ENCODE results near the gene SLFN5. TPM values are rescaled to one million over a fixed set of nuclear protein-coding genes. Genes with fewer than 3 reads are reported as not detected.
"Not testable (repeated sequence)": the region's sequence is repeated elsewhere in the genome, so short reads cannot be mapped to it uniquely, and the experiment has no call there.

Gene SLFN5
- total RNA-seq, 1 donor from 2014 or later: 11.4 TPM

GRCh38 chr17:35278876-35279275 is 36.0 kb downstream of the SLFN5 start:
- intact Hi-C loops (cut with DNase I); DNase-seq; ATAC-seq (ENCODE audit: poor library complexity): not testable (repeated sequence)

GRCh38 chr17:35283767-35284166 is 40.9 kb downstream of the SLFN5 start:
- intact Hi-C loops (cut with DNase I): no loop called here
- ATAC-seq (ENCODE audit: poor library complexity) (no peak), DNase-seq (no peak)

GRCh38 chr17:35284955-35285354 is 42.1 kb downstream of the SLFN5 start:
- ATAC-seq (ENCODE audit: poor library complexity) (no peak), DNase-seq (no peak)
- intact Hi-C loops (cut with DNase I): no loop called here

- intact Hi-C loops (cut with DNase I): no loop called here
- DNase-seq: no peak
- ATAC-seq (ENCODE audit: poor library complexity): no peak
These were observed 43.4 kb downstream of the SLFN5 start for GRCh38 chr17:35286120-35286781.

GRCh38 chr17:35287286-35287811 is 44.5 kb downstream of the SLFN5 start:
- DNase-seq (no peak), ATAC-seq (ENCODE audit: poor library complexity) (no peak)
- intact Hi-C loops (cut with DNase I): no loop called here

GRCh38 chr17:35289222-35289621 is 46.4 kb downstream of the SLFN5 start:
- intact Hi-C loops (cut with DNase I): no loop called here
- ATAC-seq (ENCODE audit: poor library complexity): no peak
- no peak for DNase-seq

- intact Hi-C loops (cut with DNase I): no loop called here
- ATAC-seq (ENCODE audit: poor library complexity) (no peak), DNase-seq (no peak)
These were observed 48.9 kb downstream of the SLFN5 start for GRCh38 chr17:35291802-35292201.

GRCh38 chr17:35293151-35293847 is 50.4 kb downstream of the SLFN5 start:
- intact Hi-C loops (cut with DNase I): no loop called here
- DNase-seq (no peak), ATAC-seq (ENCODE audit: poor library complexity) (no peak)

- no peak for ATAC-seq (ENCODE audit: poor library complexity)
- intact Hi-C loops (cut with DNase I): no loop called here
- DNase-seq: no peak
These were observed 51.9 kb downstream of the SLFN5 start for GRCh38 chr17:35294756-35295155.

- intact Hi-C loops (cut with DNase I): no loop called here
- no peak for DNase-seq
- no peak for ATAC-seq (ENCODE audit: poor library complexity)
These were observed 52.8 kb downstream of the SLFN5 start for GRCh38 chr17:35295686-35296085.

GRCh38 chr17:35297666-35298065 is 54.8 kb downstream of the SLFN5 start:
- no peak for DNase-seq
- intact Hi-C loops (cut with DNase I): no loop called here
- no peak for ATAC-seq (ENCODE audit: poor library complexity)

- intact Hi-C loops (cut with DNase I): no loop called here
- ATAC-seq (ENCODE audit: poor library complexity) (no peak), DNase-seq (no peak)
These were observed 55.8 kb downstream of the SLFN5 start for GRCh38 chr17:35298639-35299038.

GRCh38 chr17:35299135-35299534 is 56.3 kb downstream of the SLFN5 start:
- ATAC-seq (ENCODE audit: poor library complexity) (no peak), DNase-seq (no peak)
- intact Hi-C loops (cut with DNase I): no loop called here

GRCh38 chr17:35309345-35309744 is 66.5 kb downstream of the SLFN5 start:
- intact Hi-C loops (cut with DNase I); ATAC-seq (ENCODE audit: poor library complexity): not testable (repeated sequence)

GRCh38 chr17:35312346-35312745 is 69.5 kb downstream of the SLFN5 start:
- intact Hi-C loops (cut with DNase I): loop anchor here (2.0 to 10.0 kb wide), 2 partner anchors 52 to 220 kb away; no protein-coding TSS in a partner anchor
- no peak for DNase-seq
- no peak for ATAC-seq (ENCODE audit: poor library complexity)

More at GRCh38 chr17:35309345-35309744, 66.5 kb downstream of the SLFN5 start:
- not testable (repeated sequence) for DNase-seq

- peak; percentile 94 for ATAC-seq (ENCODE audit: poor library complexity)
- intact Hi-C loops (cut with DNase I): loop anchor here (2.0 to 10.0 kb wide), 2 partner anchors 52 to 220 kb away; no protein-coding TSS in a partner anchor
- peak; percentile 60 for DNase-seq
These were observed 70.2 kb downstream of the SLFN5 start for GRCh38 chr17:35312790-35313711.

- intact Hi-C loops (cut with DNase I): loop anchor here (2.0 to 10.0 kb wide), 2 partner anchors 51 to 219 kb away; no protein-coding TSS in a partner anchor
- ATAC-seq (ENCODE audit: poor library complexity): peak; percentile 32
These were observed 71.1 kb downstream of the SLFN5 start for GRCh38 chr17:35313875-35314409.

GRCh38 chr17:35314415-35315216 is 71.7 kb downstream of the SLFN5 start:
- DNase-seq: no peak
- intact Hi-C loops (cut with DNase I): loop anchor here (10.0 kb wide), 1 partner anchor 50 kb away; no protein-coding TSS in a partner anchor

More at GRCh38 chr17:35313875-35314409, 71.1 kb downstream of the SLFN5 start:
- DNase-seq: peak; percentile 75

More at GRCh38 chr17:35314415-35315216, 71.7 kb downstream of the SLFN5 start:
- no peak for ATAC-seq (ENCODE audit: poor library complexity)
